NB4 (cell line): ENCODE measurements around the gene PTPN20.

ENCODE experiments used
- DNase-seq: peaks from one replicate; pipeline ENCODE4 v3.0.0; 2010; ENCODE audit warnings: low read depth
- H3K4me3 ChIP-seq: one replicate; pipeline ENCODE4 v1.5.1; 2011; ENCODE audit warnings: mild to moderate bottlenecking, low read depth, low read length, moderate library complexity
- CTCF ChIP-seq: IDR thresholded peaks from one replicate; pipeline ENCODE4 v1.5.1; 2012; ENCODE audit warnings: low read depth, low read length
- MAX ChIP-seq: IDR thresholded peaks from 2 replicates; pipeline ENCODE4 v1.6.1; 2011; ENCODE audit warnings: low read depth, low read length
- MYC ChIP-seq: IDR thresholded peaks from 2 replicates; pipeline ENCODE4 v1.6.1; 2011; ENCODE audit warnings: low read depth, low read length
- POLR2A ChIP-seq: IDR thresholded peaks from 2 replicates; pipeline ENCODE4 v1.6.1; 2011; ENCODE audit warnings: mild to moderate bottlenecking; ENCODE audit not compliant: insufficient read length; ENCODE audit errors: extremely low read depth

PTPN20 gene

GRCh38 chr10:47043928-47044538, 132.8 kb downstream of the PTPN20 start:
- DNase-seq: no peak
- TF ChIP-seq MAX (no peak), CTCF (no peak), MYC (no peak), POLR2A (no peak)
- no peak overlapping the region for H3K4me3 ChIP-seq

- no peak overlapping the region for H3K4me3 ChIP-seq
- no peak for TF ChIP-seq POLR2A
- no peak for TF ChIP-seq MAX
- no peak for TF ChIP-seq CTCF
- no peak for TF ChIP-seq MYC
- no peak for DNase-seq
These were observed 133.5 kb downstream of the PTPN20 start for GRCh38 chr10:47044741-47045140.

- DNase-seq: no peak
- no peak overlapping the region for H3K4me3 ChIP-seq
- TF ChIP-seq MAX: no peak
- TF ChIP-seq MYC: no peak
These were observed 134.2 kb downstream of the PTPN20 start for GRCh38 chr10:47045331-47045861.

GRCh38 chr10:47046321-47047126, 135.3 kb downstream of the PTPN20 start:
- no peak for DNase-seq
- H3K4me3 ChIP-seq: no peak overlapping the region
- TF ChIP-seq POLR2A (no peak), MYC (no peak), MAX (no peak), CTCF (no peak)

GRCh38 chr10:47047127-47047504, 135.9 kb downstream of the PTPN20 start:
- DNase-seq: no peak
- H3K4me3 ChIP-seq: no peak overlapping the region
- no peak for TF ChIP-seq CTCF
- TF ChIP-seq POLR2A: no peak
- no peak for TF ChIP-seq MYC
- TF ChIP-seq MAX: no peak

GRCh38 chr10:47047577-47048525, 136.6 kb downstream of the PTPN20 start:
- peak; percentile 87 for TF ChIP-seq CTCF
- TF ChIP-seq POLR2A: no peak
- DNase-seq: peak; percentile 84
- no peak overlapping the region for H3K4me3 ChIP-seq
